SW 1271 (cell line): ENCODE data around the gene CRIM1.

Experiments
- DNase-seq, 2 experiments: peaks; one replicate each; lab custom pipeline; 2025; lab: John Stamatoyannopoulos, UW

Gene CRIM1

DNA sequence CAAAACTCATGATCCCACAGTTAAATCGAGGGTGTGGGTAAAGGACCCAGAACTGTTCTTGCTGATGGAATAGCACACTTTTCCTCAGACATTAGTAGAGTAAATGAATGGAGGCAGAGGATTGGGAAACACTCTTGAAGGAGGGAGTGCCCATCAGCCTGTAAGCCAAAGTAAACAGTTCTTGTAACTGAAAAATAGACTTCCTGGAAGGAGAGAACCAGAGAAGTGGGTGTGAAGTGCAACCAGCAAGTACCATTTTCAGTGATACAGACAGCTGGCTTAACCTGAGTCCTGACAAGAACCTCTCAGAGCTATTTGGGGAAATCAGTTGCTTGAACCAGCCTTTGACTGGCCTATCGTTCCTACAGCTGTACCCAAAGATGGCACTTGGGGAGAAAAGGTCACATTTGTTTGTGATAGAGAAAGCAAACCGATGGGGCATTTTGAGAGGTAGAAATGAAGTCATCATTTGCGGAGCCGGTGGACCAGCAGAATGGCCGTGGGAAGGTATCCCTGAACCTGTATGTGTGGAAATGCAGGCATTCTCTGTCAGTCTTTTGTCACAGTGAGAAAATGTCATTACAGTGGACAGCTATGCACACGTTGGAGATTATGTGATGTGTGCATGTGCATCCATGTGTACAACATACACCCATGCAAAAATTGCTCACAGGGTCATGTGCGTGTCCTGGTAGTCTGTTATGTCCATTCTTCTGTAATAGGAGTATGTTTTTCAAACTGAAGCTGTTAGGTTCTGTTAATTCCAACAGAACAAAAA, 17.8 kb downstream of the CRIM1 start:
- no peak for DNase-seq

DNA sequence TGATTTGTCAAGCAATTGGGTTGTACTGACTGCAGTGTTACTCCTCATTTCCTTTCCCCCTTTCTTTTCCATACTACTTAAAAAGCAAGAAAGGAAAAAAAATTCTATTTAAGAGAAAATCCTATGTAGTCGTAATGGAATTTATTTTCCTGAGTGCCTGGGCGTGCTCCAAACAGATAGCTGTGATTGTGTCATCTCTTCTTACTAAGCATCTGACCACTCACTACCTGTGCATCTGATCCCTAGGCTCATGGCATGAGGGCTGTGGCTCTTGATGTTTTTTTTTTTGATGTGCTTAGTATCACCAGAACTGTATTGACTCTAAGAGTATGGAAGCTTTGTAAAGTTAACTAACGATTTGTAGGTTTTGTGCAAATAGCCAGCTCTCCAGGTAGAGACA, 19.0 kb downstream of the CRIM1 start:
- DNase-seq, result peak; percentile 29 to 57

DNA sequence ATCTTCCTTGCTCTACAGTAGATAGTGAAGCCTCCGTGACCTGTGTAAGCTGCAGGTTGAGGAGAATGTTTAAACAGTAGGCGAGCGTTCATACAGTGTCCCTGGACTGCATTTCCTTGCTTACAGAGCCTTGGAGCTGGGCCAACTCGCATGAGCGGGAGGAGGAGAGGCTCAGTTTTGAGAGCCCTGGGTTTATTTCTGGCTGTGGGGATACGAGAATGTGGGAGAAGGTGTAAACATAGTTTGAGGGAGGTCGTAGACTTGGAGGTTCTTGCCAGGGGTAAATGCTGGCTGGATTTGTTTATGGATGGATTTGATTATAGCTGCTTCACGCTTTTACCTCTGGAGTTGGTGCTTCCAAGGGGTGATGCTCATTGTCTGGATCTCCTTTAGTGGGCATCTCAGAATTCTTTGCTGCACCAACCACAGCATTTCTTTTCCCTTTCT, 20.8 kb downstream of the CRIM1 start:
- no peak for DNase-seq

DNA sequence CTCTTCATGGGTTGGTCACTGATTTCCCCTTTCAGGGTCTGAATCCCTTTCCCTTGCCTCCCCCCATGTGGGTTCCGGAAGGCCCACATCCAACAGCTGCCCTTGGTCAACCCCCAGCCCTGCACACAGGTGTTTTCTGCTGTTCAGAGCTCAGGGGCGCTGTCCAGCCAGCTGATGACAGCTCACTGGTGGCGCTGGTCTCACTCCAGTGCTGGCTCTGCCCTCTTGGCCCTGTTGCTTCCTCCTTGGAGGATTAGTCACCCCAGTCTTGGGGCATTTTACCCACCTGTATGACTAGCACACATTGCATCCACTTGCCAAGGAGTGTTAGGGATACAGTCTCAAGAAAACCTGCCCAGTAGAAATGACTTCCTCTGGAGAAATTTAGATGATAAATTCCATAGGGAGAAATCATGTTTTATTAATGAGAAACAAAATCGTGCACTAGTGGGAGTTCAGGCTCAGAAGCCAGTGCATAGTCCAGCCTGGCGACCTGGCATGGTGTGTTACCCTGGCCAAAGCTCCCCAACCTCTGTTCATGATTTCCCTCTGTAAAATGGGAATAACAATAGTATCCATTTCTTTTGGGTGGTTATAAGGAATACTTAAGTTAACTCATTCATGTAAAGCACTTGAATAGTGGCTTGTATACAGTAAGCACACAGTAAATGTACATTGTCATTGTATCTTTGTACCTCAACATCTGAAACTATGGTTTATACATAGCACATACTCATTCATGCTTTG, 21.6 kb downstream of the CRIM1 start:
- peak; percentile 68 to 77 for DNase-seq

DNA sequence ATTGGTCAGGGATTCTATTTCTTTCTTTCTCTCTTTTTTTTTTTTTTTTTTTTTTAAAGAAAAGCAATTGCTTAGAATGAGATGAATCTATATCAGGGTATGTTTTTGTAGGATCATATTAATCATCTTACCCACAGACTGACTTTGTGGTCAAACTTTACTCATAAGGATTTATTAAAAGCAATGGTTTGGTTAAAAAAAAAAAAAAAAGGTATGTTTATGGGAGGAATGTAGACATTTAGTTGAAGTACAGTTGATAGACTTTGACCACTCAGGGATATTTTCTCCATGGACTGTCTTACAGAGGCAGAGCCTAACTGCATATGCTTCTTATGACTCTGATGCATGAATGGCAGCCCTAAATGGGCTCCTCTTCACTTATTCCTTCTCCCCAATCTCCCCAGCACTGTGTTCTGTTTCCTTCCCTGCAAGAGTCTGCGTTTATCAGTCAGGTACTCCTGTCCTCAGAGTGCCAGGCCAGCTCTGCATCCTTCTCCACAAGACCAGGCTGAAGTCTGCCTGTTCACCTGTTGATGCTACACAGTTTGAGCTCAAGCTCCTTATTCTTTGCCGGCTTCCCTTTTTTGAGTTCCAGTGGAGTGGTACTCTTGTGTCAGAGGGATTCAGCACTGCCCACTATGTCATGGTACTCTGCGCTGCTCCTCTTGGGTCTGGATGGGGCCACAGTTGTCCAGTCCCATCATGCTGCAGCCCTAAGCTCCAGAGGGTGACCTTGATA, 24.3 kb downstream of the CRIM1 start:
- no peak for DNase-seq

DNA sequence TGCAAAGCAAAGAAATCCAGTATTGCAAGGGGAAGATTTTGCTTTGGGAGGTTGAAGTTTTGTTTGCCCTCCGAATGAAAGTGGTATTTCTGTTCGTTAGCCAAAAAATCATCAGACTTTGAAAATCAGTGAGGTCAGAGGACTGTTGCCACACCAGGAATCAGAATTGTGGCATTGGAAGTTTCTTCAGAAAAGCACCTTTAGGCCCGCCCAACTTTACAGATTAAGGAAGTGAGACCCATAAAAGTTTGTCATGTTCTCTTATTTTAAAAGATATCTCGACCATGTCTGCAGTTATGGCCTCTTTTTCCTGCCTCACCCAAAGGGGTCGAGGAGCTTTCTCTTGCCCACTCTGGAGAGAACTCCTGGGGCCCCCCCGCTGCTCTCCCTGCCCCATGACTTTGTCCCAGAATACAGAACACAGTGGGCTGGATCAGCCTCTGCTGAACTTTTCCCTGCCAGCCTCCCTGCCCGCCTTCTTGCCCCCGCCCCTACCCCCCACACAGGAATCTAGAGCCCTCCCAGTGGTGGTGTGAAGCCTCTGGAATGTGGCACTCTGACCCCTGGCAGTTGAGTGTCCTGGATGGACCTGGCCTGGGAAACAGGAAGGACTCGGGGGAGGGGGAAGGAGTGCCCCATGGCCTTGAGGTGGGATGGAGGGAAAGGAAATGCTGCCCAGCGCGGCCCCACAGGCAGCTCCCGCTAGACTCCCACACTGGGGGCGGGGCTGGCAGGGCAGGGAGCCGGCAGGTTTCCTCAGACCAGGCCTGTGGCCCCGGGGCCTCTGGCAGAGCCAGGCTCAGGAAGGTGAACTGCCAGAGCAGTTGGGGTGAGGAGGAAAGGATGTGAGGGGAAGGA, 25.3 kb downstream of the CRIM1 start:
- DNase-seq, result peak; percentile 68 to 84

DNA sequence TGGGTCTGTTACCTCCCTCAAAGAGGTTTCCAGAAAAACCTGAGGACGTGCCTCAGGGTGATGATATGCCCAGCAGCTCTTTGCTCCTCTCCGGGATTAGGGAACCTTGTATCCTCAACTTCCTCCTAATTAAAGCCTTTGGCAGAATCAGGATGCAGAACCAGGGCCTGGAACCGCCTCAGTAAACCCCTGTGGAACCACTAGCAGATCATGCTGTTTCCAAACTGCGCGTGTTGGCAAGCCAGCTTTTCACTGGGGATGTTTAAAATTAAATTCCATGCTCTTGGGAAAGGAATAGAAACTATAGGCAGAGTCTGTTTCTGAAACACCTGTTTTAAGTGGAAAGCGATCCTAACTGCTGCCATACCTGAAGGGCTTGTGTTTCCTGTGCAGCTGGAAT, 26.4 kb downstream of the CRIM1 start:
- DNase-seq, result no peak

DNA sequence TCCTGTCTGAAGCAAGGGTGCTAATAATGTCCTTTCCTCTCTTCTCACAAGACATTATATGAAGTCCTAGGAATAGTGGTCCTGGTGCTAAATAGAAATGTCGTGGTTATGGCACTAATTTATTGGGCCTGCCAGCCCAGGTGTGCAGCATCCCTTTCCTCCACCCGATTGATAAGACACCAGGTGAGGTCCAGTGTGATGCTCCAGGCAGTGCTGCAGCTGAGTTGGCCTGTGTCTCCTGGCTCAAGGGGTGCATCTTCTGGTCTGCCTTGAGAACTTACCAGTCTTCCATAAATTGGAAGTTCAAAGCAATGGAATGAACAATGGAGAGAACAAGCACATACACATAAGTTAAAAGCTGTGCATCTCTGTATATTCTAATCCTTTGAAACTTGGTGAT, 26.9 kb downstream of the CRIM1 start:
- no peak for DNase-seq

DNA sequence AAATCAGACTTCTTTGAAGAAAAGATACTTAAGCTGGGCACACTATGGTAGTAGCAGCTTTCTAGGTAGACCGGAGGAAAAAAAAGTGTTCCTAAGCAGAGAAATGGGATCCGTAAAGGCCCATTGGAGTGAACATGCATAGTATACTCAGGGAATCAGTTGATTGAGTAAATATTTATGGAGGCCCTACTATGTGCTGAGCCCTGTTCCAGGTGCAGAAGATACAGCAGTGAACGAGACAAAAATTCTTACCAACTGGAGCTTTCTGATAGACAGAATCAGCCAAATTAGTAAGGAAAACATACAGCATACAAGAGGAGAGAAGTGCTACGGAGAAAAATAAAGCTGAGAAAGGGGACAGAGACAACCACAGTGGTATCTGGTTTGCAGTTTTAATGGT, 28.1 kb downstream of the CRIM1 start:
- no peak for DNase-seq

DNA sequence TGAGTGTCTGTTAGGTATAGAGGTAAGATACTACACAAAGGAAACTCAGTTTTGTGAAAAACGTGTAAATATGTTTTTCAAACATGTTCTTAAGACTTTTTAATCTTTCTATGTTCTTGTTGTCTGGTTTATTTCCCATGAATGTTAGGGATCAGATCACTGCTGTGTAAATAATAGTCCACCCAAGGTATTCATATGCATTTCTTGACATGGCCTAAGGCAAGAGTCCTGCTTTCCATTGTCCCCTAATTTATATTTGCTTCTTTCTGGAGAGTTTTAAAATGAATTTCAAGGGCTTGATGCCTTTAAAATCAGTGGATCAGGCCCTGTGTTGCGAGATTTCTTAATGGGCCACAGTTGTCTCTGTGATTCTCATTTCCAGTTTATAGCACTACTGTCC, 28.9 kb downstream of the CRIM1 start:
- DNase-seq, result no peak

DNA sequence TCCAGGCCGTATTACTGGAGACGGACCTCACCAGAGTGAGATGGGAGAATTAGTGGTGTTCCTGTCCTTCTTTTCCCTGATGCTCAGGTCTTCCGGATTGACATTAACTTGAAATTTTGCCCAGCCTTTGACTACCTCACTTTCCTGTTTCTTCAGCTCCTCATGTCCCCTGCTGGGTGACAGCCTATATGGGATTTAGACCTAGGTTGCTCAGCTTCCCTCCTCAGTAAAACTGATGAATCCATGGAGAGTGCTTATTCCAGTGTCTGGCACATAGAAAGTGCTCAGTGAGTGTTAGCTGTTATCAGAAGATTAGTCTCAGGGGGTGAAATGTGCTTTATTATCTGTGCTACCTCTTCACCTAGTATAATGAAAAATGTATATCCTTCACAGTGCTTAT, 30.0 kb downstream of the CRIM1 start:
- no peak for DNase-seq

DNA sequence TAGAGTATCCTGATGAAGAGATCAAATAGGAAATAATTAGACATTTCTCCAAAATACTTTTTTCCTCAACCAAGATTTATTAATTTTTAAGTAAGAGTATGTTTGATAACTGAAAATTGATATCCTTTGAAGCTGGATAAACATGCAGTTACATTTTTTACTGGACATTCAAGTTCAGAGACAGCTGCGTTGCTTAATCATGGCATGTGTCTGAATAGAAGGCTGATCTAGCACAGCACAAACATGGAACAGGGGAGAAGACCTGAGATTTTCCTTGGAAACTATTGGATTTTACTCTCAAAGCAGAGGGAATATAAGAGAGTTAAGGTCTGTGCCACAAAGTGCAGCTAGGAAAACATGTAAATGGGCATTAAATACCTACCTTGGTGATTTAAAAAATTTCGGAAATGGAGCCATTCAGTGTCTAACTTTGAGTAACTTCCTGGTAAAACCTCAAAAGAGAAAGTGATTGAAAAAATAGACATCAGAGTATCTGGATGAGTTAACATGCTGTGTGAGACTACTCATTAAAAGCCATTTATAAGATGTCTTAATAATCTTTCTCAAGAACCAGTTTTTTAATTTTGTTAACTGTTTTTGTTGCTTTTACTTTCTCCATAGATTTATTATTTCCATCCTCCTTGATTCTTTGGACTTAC, 31.8 kb downstream of the CRIM1 start:
- no peak for DNase-seq

DNA sequence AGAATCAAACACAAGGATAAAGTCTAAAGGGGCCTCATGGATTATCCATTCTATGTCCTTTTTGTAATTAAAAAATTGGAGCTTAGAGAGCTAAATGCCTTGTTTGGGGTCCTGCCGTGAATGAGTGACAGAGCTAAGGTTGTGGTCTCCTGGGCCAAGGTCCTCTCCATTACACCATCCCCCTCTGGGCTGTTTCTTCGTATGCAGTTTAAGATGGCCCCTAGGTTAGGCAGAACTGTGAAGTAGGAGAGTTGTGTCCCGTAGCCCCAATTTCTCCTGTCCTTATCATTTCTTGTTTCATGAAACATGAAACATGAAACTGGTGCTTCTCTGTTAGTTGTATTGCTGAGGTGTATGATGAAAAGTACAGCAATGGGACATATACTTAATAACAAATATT, 32.9 kb downstream of the CRIM1 start:
- DNase-seq, result no peak

DNA sequence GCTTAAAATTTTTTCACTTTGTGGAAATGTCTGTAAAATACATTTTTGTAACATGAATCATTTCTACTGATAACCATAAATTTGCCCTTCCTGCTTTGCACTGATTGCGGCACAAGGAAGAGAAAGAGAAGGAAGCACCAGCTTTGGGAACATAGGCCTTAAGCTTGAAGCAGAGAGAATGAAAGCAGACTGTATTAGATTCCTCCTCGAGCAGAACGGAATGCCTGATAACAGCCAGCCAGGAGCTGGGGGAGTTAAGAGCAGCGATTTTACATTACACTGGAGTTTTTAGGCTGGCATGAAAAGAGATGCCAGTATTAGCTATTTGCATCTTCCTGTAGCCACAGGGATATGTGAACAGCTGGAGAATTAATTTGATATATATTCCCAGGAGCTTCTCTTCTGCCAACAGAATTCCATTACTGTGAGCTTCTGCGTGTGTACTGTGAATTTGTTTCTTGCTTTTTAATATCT, 33.5 kb downstream of the CRIM1 start:
- peak in 1 of 2 experiments; percentile 55 for DNase-seq

DNA sequence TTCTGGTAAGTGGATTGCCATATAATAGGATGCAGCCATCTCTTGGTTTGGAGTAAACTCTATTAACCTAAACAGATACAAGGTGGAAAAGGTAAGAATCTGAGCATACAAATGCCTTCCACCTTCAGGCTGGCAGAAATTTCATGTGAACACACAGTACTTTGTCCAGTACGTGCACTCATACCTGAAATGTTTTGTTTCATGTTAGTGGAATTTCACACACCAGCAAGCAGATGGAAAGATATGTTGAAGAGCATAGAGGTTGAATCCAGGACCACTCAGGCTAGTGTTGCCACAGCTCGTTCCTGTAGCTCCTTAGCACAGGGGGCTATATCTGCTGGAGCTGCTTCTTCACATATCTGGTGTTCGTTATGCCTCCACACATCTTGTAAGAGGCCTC, 34.0 kb downstream of the CRIM1 start:
- no peak for DNase-seq

DNA sequence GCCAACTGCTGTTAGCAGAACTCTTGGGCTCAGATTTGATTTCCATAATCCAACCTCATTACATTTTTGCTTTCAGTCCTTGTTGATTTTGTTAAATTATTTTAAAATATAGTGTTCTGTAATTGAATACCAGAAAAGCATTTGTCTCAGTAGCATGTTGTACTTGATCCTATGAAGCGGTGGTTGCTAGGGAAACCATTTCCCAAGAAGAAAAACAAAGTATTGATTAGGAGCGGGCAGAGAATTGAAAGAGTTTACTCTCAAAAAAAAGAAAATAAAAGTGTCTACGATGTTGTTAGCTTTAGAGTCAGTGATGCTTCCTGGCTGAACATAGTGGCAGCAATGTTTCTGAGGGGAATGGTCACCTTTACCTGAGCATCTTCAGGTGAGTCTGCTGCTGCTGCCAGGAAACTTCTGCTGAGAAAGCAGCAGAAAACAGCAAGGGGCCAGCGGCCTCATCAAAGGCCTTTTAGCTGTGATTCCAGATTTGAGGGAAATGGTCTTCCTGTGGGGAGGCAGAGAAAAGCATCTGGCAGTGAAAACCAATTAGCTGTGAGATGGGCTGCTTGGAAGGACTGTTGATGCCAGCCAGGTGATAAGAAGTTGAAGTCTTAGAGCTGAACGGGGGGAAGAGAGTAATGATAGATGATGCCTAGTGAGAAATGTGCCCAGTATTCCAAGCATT, 37.1 kb downstream of the CRIM1 start:
- DNase-seq, result no peak

DNA sequence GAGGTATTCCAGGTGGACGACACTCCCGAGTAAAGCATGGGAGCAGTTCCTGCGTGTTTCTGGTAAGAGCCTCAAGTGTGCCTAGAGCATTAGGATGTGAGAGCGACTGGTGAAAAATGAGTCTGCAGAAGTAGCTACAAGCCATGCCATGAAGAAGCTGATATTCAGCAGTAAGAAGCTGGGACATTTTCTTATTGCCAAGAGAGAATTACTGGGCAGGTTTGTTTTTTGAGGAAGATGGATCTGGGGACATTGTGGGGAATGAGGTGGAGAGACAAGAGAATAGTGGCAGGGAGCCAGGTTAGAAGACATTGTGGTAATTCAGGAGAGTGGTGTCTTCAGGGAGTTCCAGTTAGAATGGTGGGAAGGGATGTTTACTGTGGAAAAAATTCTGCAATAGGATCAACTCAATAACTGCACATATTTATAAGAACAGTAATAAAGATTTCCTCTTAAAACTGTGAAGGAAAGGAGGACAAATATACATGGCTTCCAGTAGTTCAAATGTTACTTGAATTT, 38.2 kb downstream of the CRIM1 start:
- no peak for DNase-seq

DNA sequence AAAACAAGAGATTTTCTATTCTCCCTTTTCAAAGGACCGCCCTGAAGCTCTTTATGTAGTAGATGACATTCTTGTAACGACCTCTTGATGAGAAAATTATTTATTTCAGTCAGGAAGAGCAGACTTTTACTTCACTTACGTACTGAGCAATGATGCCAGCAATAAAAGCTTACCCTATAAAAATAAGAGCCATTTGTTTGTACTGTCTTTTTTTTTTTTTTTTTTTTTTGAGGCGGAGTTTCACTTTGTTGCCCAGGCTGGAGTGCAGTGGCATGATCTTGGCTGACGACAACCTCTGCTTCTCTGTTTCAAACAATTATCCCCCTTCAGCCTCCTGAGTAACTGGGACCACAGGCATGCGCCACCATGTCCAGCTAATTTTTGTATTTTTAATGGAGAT, 39.2 kb downstream of the CRIM1 start:
- no peak for DNase-seq

DNA sequence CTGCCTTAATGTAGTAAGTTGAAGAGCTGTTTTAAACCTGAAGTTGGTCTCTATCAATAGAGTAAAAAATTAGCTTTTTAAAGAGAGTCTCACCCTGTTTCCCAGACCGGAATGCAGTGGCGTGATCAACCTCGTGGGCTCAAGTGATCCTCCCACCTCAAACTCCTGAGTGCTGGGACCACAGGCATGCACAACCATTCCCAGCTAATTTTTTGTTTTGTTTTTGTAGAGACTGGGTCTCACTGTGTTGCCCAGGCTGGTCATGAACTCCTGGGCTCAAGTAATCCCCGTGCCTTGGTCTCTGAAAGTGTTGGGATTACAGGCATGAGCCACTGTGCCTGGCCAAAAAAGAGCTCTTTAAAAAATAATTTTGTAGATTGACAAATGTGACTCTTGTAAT, 40.3 kb downstream of the CRIM1 start:
- no peak for DNase-seq

DNA sequence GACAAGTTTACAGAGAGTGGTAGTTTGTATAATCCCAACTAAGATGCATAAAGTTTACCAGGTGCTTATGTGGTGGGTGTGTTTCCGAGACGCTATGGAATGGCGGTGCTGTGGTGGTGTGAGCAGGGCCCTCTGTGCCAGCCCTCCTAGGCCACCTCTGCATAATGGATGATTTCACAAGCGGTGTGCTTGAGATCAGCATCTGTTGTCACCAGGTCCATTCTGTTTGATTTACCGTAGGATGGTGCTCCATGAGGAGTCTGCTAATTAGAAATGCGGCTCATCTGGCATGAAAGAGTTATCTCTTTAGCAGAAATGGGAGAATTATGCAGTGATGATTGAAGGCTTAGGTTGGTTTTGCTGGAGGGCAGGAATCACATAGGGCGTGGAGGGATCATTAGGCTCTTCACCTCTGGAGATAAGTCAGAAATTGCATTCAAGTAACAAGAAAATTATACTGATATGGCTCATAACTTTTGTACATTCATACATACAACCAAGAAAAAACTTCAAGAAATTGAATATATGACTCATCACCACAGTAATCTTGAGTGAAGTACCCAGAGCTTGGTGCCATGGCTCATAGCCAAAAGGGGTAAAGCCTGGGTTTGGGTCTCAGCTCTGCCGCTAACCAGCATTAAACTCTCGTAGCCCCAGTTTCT, 41.4 kb downstream of the CRIM1 start:
- no peak for DNase-seq
